ENCODE measurements around the gene MRPL10. TPM values are rescaled to one million over a fixed set of nuclear protein-coding genes. Genes with fewer than 3 reads are reported as not detected.

The MRPL10 gene
- total and polyA plus RNA-seq, 2 of the 8 experiments (the other 6 are each of a cell fraction or from before 2014, with no cell fraction given), result 85.3 to 214 TPM

- WGBS, 2 experiments (ENCODE audit: extremely low coverage in 1 of 2, insufficient coverage in 1 of 2, insufficient read length in 1 of 2, insufficient replicate concordance in 2 of 2, low coverage in 1 of 2, low lambda C conversion rate in 2 of 2, missing lambda C conversion rate in 1 of 2), result 93% methylated on average over 9 of the region's 9 CpGs; no CpG with 5 or more reads in 1 of the 2 experiments
- DNase-seq (ENCODE audit: low read depth in 1 of 2, low spot score in 2 of 2), result no peak
Measured at GRCh38 chr17:47806913-47807255, 24.5 kb downstream of the MRPL10 start.

More at GRCh38 chr17:47806913-47807255, 24.5 kb downstream of the MRPL10 start:
- no peak overlapping the region for H4K91ac ChIP-seq (replicated peaks; ENCODE audit: insufficient read length, low read length)
- H3K4ac ChIP-seq (replicated peaks; ENCODE audit: insufficient read length, low read depth, low read length), result no peak overlapping the region
- no peaks in the 10 kb centered on the region for H3K79me2 ChIP-seq (ENCODE audit: control insufficient read depth in 1 of 2, insufficient read depth in 2 of 2, low read length in 2 of 2)
- no peak overlapping the region for H2BK120ac ChIP-seq (replicated peaks; ENCODE audit: low read depth, low read length)
- no peak overlapping the region for H2BK15ac ChIP-seq (ENCODE audit: low read length)
- H2BK5ac ChIP-seq (ENCODE audit: low read depth, low read length), result no peak overlapping the region
- POLR2A ChIA-PET (ENCODE audit: partially characterized antibody), result interaction anchor here (0.9 to 1.2 kb wide), 3 partner anchors 11 to 33 kb away, joined by 3 read pairs; no protein-coding TSS in a partner anchor
- H3K9ac ChIP-seq (replicated peaks in 1 of 4; ENCODE audit: extremely low read depth in 1 of 4, low read depth in 3 of 4, low read length in 3 of 4), result no peak overlapping the region; a peak in 1 of 7 replicates
- H3K9me3 ChIP-seq (ENCODE audit: insufficient read depth in 2 of 2, low read depth in 1 of 2, low read length in 1 of 2), result no peaks in the 10 kb centered on the region
- H3K23me2 ChIP-seq (ENCODE audit: low read depth, low read length), result no peaks in the 10 kb centered on the region
- no peak overlapping the region for H3K4me2 ChIP-seq (ENCODE audit: insufficient read depth in 1 of 2, low read depth in 2 of 2, low read length in 2 of 2)
- no peak overlapping the region for H2BK12ac ChIP-seq (ENCODE audit: low read depth, low read length)
- H4K20me1 ChIP-seq (replicated peaks in 1 of 2; ENCODE audit: control insufficient read depth in 1 of 2, insufficient read depth in 2 of 2, low read length in 2 of 2), result peaks cover 2 to 4% of the 10 kb centered on the region in 2 experiments
- H4K8ac ChIP-seq (ENCODE audit: extremely low read depth, insufficient read depth, low read length), result no peak overlapping the region
- no peak overlapping the region for H3K14ac ChIP-seq (ENCODE audit: insufficient read length)
- H3K23ac ChIP-seq (ENCODE audit: insufficient read length), result no peak overlapping the region
- no peak overlapping the region for H2AFZ ChIP-seq (ENCODE audit: low read length)
- H2AK5ac ChIP-seq (ENCODE audit: low read depth, low read length), result no peak overlapping the region
- H3K27me3 ChIP-seq (replicated peaks in 1 of 4; ENCODE audit: control insufficient read depth in 3 of 4, extremely low read depth in 1 of 4, insufficient read depth in 3 of 4, low read length in 3 of 4), result no peaks in the 10 kb centered on the region
- no peak overlapping the region for H3K56ac ChIP-seq (replicated peaks; ENCODE audit: insufficient read length, low read depth, low read length)
- no peak overlapping the region for H3K4me3 ChIP-seq (ENCODE audit: extremely low read depth in 1 of 4, insufficient read depth in 2 of 4, low read depth in 3 of 4, low read length in 4 of 4)
- H3K79me1 ChIP-seq (ENCODE audit: low read depth, low read length), result no peaks in the 10 kb centered on the region; the same call in 1 of the 2 replicates
- FAIRE-seq, result no peak
- TF ChIP-seq E2F6 (IDR thresholded peaks at IDR 0.05) (no peak), SP4 (IDR thresholded peaks at IDR 0.05; ENCODE audit: low read length) (no peak), TAF7 (optimal IDR thresholded peaks at IDR 0.05; ENCODE audit: borderline replicate concordance, low read depth, low read length) (no peak), SUZ12 (IDR thresholded peaks at IDR 0.05; ENCODE audit: low read length) (no peak), TAF1 (IDR thresholded peaks at IDR 0.05; ENCODE audit: low read depth, low read length) (no peak), CEBPB (IDR thresholded peaks at IDR 0.05; ENCODE audit: low read depth, low read length) (no peak), CHD2 (IDR thresholded peaks at IDR 0.05; ENCODE audit: low read length) (no peak), POU5F1 (IDR thresholded peaks at IDR 0.05; ENCODE audit: low read depth, low read length) (no peak), SP1 (IDR thresholded peaks at IDR 0.05; ENCODE audit: low read depth, low read length) (no peak)
- no peak overlapping the region for H3K18ac ChIP-seq (ENCODE audit: extremely low read depth, low read length)
- H4K5ac ChIP-seq (ENCODE audit: insufficient read length, low read depth, low read length), result no peak overlapping the region
- CTCF ChIA-PET (ENCODE audit: partially characterized antibody), result interaction anchor here (0.8 to 1.8 kb wide), 3 partner anchors 14 to 109 kb away, joined by 3 to 4 read pairs (median 4); no protein-coding TSS in a partner anchor
- H2BK20ac ChIP-seq (ENCODE audit: low read length), result no peak overlapping the region
- no peaks in the 10 kb centered on the region; a peak in 1 of 7 replicates for H3K4me1 ChIP-seq (replicated peaks in 1 of 4; ENCODE audit: control insufficient read depth in 3 of 4, insufficient read depth in 4 of 4, low read length in 3 of 4)
- no peak overlapping the region for H3K27ac ChIP-seq (ENCODE audit: low read depth, low read length)
- peaks cover 0 to 2% (median 0%) of the 10 kb centered on the region in 4 experiments; a peak in 1 of 8 replicates for H3K36me3 ChIP-seq (ENCODE audit: control insufficient read depth in 2 of 4, insufficient read depth in 4 of 4, low read length in 3 of 4)

Data from H1 (cell line).